HCT116 (cell line): ENCODE results near the gene MED15. TPM values are rescaled to one million over a fixed set of nuclear protein-coding genes. Genes with fewer than 3 reads are reported as not detected.

ENCODE experiments used
- ATAC-seq: fragments of 200-7000 bp; cut with Tn5 transposase; 2 replicates; pipeline ENCODE4 v1.9.1; 2020; ENCODE audit warnings: mild to moderate bottlenecking, moderate library complexity
- BruUV-seq: library from RNA; stranded (reverse); fragments of 400-500 nt; replicated peaks from 2 replicates; lab custom pipeline; 2021; lab: Mats Ljungman, UMichigan
- CTCF ChIA-PET: fragments of 300-600 bp; sonication (Branson Sonifier 250); formaldehyde crosslinking; loops from one replicate; lab custom pipeline; 2021; ENCODE audit warnings: antibody characterized with exemption; lab: Charles Lee
- POLR2A ChIA-PET: fragments of 300-600, 350-600 bp; sonication (Branson Sonifier 250); formaldehyde crosslinking; loops from one replicate; lab custom pipeline; 2021; ENCODE audit warnings: antibody characterized with exemption; lab: Charles Lee
- RAD21 ChIA-PET, 2 experiments: fragments of 300-600 bp; sonication (Branson Sonifier 250); formaldehyde crosslinking; loops; one replicate each; lab custom pipeline; 2023; ENCODE audit warnings: low total read pairs in 2 of 2; ENCODE audit not compliant: uncharacterized antibody in 2 of 2, unreplicated experiment in 2 of 2, low non-redundant PET in 1 of 2; lab: Charles Lee
- DNase-seq: peaks from one replicate; pipeline ENCODE4 v3.0.0-alpha.2; 2010; ENCODE audit warnings: low read depth, low spot score
- H2AFZ ChIP-seq: fragments of 200-600 bp; shearing (Covaris generic), sonication (generic); 2 replicates; pipeline ENCODE4 v1.6.1; 2017; ENCODE audit warnings: low read depth, mixed run types, mixed read lengths, antibody characterized with exemption, low read length; ENCODE audit not compliant: poor library complexity, severe bottlenecking
- H3K27ac ChIP-seq: 2 replicates; pipeline ENCODE4 v1.5.1; 2012; ENCODE audit warnings: low read depth, low read length
- H3K27me3 ChIP-seq: fragments of 200-600 bp; sonication (generic); 2 replicates; pipeline ENCODE4 v1.6.1; 2016; ENCODE audit warnings: mixed run types, low read length, mixed read lengths; ENCODE audit not compliant: insufficient read depth
- H3K36me3 ChIP-seq, 2 experiments: fragments of 200-500 bp in 1 of 2; fragments of 200-600 bp in 1 of 2; sonication (Bioruptor generic) in 1 of 2; sonication (generic) in 1 of 2; 2 replicates each; pipeline versions ENCODE4 v1.5.1 to v1.6.1; 2014 to 2016; ENCODE audit warnings: low read length in 2 of 2, inconsistent platforms in 1 of 2, mixed read lengths in 1 of 2, mixed run types in 1 of 2; ENCODE audit not compliant: insufficient read depth in 2 of 2, control insufficient read depth in 1 of 2
- H3K4me1 ChIP-seq, 2 experiments: fragments of 200-600 bp in 1 of 2; sonication (generic) in 1 of 2; 2 replicates each; pipeline versions ENCODE4 v1.5.1 to v1.6.1; 2012 to 2017; ENCODE audit warnings: low read length in 2 of 2, inconsistent platforms in 1 of 2, mild to moderate bottlenecking in 1 of 2, mixed read lengths in 1 of 2, mixed run types in 1 of 2, moderate library complexity in 1 of 2; ENCODE audit not compliant: insufficient read depth in 2 of 2, control insufficient read depth in 1 of 2
- H3K4me2 ChIP-seq: fragments of 200-600 bp; sonication (generic); 2 replicates; pipeline ENCODE4 v1.6.1; 2017; ENCODE audit warnings: mixed run types, low read length, mixed read lengths
- H3K4me3 ChIP-seq, 2 experiments: fragments of 200-600 bp in 1 of 2; sonication (generic) in 1 of 2; replicated peaks in 1 of 2; 2 replicates each; pipeline ENCODE4 v1.5.1; 2011 to 2016; ENCODE audit warnings: low read length in 2 of 2, control low read depth in 1 of 2, low read depth in 1 of 2, mild to moderate bottlenecking in 1 of 2, mixed read lengths in 1 of 2, mixed run types in 1 of 2
- H3K79me2 ChIP-seq: fragments of 200-600 bp; sonication (generic); 2 replicates; pipeline ENCODE4 v1.6.1; 2017; ENCODE audit warnings: mild to moderate bottlenecking, mixed run types, low read length, moderate library complexity, mixed read lengths; ENCODE audit not compliant: insufficient read depth
- H3K9ac ChIP-seq: fragments of 200-600 bp; sonication (generic); 2 replicates; pipeline ENCODE4 v1.6.1; 2016; ENCODE audit warnings: low read length, mixed read lengths
- H3K9me2 ChIP-seq: fragments of 200-600 bp; sonication (generic), shearing (Covaris generic); 2 replicates; pipeline ENCODE4 v1.6.1; 2017; ENCODE audit warnings: mixed run types, mild to moderate bottlenecking, moderate library complexity; ENCODE audit not compliant: insufficient read depth
- H3K9me3 ChIP-seq, 2 experiments: fragments of 200-500 bp in 1 of 2; fragments of 200-600 bp in 1 of 2; sonication (Bioruptor generic) in 1 of 2; sonication (generic) in 1 of 2; 2 replicates each; pipeline ENCODE4 v1.6.1; 2014 to 2017; ENCODE audit warnings: low read length in 2 of 2, mixed read lengths in 2 of 2, inconsistent platforms in 1 of 2, low read depth in 1 of 2, mild to moderate bottlenecking in 1 of 2, mixed run types in 1 of 2, moderate library complexity in 1 of 2; ENCODE audit not compliant: control insufficient read depth in 1 of 2, insufficient read depth in 1 of 2
- H4K20me1 ChIP-seq: fragments of 200-600 bp; sonication (generic), shearing (Covaris generic); 2 replicates; pipeline ENCODE4 v1.6.1; 2017; ENCODE audit warnings: mixed run types, mild to moderate bottlenecking, moderate library complexity; ENCODE audit not compliant: insufficient read depth
- CEBPB ChIP-seq: IDR thresholded peaks from 2 replicates; pipeline ENCODE4 v1.6.1; 2012; ENCODE audit warnings: low read depth
- ELF1 ChIP-seq: IDR thresholded peaks from 2 replicates; pipeline ENCODE4 v1.6.1; 2012; ENCODE audit warnings: low read depth, borderline replicate concordance
- EZH2 ChIP-seq: fragments of 200-600 bp; sonication (generic); IDR thresholded peaks from 2 replicates; pipeline ENCODE4 v1.6.1; 2017; ENCODE audit warnings: antibody characterized with exemption, mixed run types
- FOSL1 ChIP-seq: IDR thresholded peaks from 2 replicates; pipeline ENCODE4 v1.6.1; 2012; ENCODE audit warnings: low read depth
- JUND ChIP-seq: IDR thresholded peaks from 2 replicates; pipeline ENCODE4 v1.6.1; 2012
- POLR2AphosphoS5 ChIP-seq: IDR thresholded peaks from 2 replicates; pipeline ENCODE4 v1.6.1; 2011; ENCODE audit warnings: mild to moderate bottlenecking, low read depth, low read length, moderate library complexity
- RAD21 ChIP-seq: IDR thresholded peaks from 2 replicates; pipeline ENCODE4 v1.6.1; 2012; ENCODE audit warnings: low read depth, mild to moderate bottlenecking
- SIN3A ChIP-seq: IDR thresholded peaks from 2 replicates; pipeline ENCODE4 v1.6.1; 2012; ENCODE audit warnings: low read depth
- SP1 ChIP-seq: IDR thresholded peaks from 2 replicates; pipeline ENCODE4 v1.6.1; 2012; ENCODE audit warnings: low read depth
- YY1 ChIP-seq: IDR thresholded peaks from 2 replicates; pipeline ENCODE4 v1.6.1; 2011; ENCODE audit warnings: low read length, low read depth, moderate library complexity, mild to moderate bottlenecking; ENCODE audit not compliant: insufficient replicate concordance; ENCODE audit errors: extremely low read depth
- ZFX ChIP-seq: fragments of 450-650 bp; IDR thresholded peaks from 2 replicates; pipeline ENCODE4 v1.6.1; 2017
- ZNF274 ChIP-seq: fragments of 200-500 bp; sonication (Bioruptor generic); IDR thresholded peaks from 2 replicates; pipeline ENCODE4 v1.6.1; 2014; ENCODE audit warnings: mild to moderate bottlenecking, low read depth, low read length, inconsistent platforms
- intact Hi-C: fragments of 100-400 bp; cut with micrococcal nuclease; formaldehyde crosslinking; loops from 2 replicates; pipeline ENCODE4 v1.10.0; 2022
- total RNA-seq: library from RNA; stranded (reverse); gene quantifications from one replicate; pipeline ENCODE4 v1.2.1, GENCODE V29; 2021; ENCODE audit not compliant: unreplicated experiment
- TF ChIP-seq, protein P1 (sequence below): IDR thresholded peaks from 2 replicates; pipeline ENCODE4 v1.6.1; 2012
- TF ChIP-seq, protein P2 (sequence below): IDR thresholded peaks from 2 replicates; pipeline ENCODE4 v1.6.1; 2012; ENCODE audit warnings: low read depth

The MED15 gene
- total RNA-seq, 1 experiment from 2014 or later, result 81.3 TPM

DNA sequence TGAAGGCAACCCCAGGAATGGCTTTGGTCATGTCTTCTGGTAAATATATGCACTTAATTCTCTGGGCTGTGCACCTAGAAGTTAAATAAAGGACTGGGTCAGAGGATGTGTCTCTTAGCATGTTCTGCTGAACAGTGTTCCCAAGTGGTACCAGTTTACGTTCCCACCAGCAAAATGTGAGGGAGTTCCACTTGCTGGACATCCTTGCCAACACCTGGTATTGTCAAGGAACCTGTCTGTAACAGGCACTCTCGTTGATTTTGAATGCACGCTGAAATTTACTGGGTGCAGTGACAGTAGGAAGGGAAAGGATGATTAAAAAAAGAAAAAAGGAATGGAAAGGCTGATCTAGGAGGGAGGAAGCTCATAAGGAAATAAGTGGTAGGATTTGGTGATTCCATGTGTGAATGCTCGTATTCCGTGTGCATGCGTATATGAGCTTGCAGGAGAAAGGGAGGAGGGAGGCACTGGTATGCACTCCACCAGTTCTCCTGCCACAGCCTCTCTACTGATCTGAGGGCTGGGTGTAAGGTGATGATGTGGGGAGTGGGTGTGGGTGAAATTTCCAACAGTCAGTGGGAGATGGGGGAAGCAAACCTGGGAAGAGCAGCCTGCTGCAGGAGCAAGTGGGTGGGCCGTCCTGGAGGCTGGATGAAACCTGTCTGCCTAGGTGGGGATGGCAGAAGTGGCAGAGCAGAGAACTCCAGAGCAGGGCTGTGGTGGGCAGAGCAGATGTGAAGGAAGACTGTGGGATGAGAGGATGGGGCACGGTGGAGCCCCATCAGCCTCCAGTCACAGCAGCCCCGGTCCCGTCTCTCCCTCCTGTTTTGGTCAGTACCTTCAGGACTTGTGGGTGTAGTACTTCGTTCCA lies 15.0 kb downstream of the MED15 start:
- TF ChIP-seq JUND (no peak), EZH2 (no peak), ZFX (no peak), ELF1 (no peak), YY1 (no peak), SIN3A (no peak), SP1 (no peak), CEBPB (no peak), RAD21 (no peak), FOSL1 (no peak), POLR2AphosphoS5 (no peak), ZNF274 (no peak)
- TF ChIP-seq, protein P1, sequence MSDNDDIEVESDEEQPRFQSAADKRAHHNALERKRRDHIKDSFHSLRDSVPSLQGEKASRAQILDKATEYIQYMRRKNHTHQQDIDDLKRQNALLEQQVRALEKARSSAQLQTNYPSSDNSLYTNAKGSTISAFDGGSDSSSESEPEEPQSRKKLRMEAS, result no peak
- TF ChIP-seq, protein P2, sequence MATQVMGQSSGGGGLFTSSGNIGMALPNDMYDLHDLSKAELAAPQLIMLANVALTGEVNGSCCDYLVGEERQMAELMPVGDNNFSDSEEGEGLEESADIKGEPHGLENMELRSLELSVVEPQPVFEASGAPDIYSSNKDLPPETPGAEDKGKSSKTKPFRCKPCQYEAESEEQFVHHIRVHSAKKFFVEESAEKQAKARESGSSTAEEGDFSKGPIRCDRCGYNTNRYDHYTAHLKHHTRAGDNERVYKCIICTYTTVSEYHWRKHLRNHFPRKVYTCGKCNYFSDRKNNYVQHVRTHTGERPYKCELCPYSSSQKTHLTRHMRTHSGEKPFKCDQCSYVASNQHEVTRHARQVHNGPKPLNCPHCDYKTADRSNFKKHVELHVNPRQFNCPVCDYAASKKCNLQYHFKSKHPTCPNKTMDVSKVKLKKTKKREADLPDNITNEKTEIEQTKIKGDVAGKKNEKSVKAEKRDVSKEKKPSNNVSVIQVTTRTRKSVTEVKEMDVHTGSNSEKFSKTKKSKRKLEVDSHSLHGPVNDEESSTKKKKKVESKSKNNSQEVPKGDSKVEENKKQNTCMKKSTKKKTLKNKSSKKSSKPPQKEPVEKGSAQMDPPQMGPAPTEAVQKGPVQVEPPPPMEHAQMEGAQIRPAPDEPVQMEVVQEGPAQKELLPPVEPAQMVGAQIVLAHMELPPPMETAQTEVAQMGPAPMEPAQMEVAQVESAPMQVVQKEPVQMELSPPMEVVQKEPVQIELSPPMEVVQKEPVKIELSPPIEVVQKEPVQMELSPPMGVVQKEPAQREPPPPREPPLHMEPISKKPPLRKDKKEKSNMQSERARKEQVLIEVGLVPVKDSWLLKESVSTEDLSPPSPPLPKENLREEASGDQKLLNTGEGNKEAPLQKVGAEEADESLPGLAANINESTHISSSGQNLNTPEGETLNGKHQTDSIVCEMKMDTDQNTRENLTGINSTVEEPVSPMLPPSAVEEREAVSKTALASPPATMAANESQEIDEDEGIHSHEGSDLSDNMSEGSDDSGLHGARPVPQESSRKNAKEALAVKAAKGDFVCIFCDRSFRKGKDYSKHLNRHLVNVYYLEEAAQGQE, result no peak
- TF ChIP-seq, all 23 proteins: peak for 0
- no peak overlapping the region for H3K4me2 ChIP-seq
- peaks cover 12 to 13% of the 10 kb centered on the region in 2 experiments; a peak in 2 of 4 replicates for H3K36me3 ChIP-seq
- DNase-seq, result no peak
- RAD21 ChIA-PET, result no interaction called here
- peaks cover 96% of the 10 kb centered on the region for H3K79me2 ChIP-seq
- H3K27ac ChIP-seq, result no peak overlapping the region
- H3K4me1 ChIP-seq, result peaks cover 16 to 44% of the 10 kb centered on the region in 2 experiments
- no peaks in the 10 kb centered on the region for H3K9me2 ChIP-seq
- no peaks in the 10 kb centered on the region for H3K27me3 ChIP-seq
- CTCF ChIA-PET, result interaction anchor here (0.7 kb wide), 1 partner anchor 12 kb away, joined by 3 read pairs; no protein-coding TSS in a partner anchor
- no peaks in the 10 kb centered on the region for H3K9me3 ChIP-seq
- POLR2A ChIA-PET, result no interaction called here
- BruUV-seq, result no TSS peak
- ATAC-seq, result no peak
- no peak overlapping the region for H2AFZ ChIP-seq
- intact Hi-C loops, result no loop called here
- no peaks in the 10 kb centered on the region; the same call in 1 of the 2 replicates for H4K20me1 ChIP-seq
- no peak overlapping the region for H3K9ac ChIP-seq
- H3K4me3 ChIP-seq, result no peak overlapping the region
